ENCODE measurements around the gene RNF4. TPM values are rescaled to one million over a fixed set of nuclear protein-coding genes. Genes with fewer than 3 reads are reported as not detected.

Gene RNF4
- total and polyA plus RNA-seq, 2 experiments from 2014 or later = 63.1 to 66.5 TPM

DNA sequence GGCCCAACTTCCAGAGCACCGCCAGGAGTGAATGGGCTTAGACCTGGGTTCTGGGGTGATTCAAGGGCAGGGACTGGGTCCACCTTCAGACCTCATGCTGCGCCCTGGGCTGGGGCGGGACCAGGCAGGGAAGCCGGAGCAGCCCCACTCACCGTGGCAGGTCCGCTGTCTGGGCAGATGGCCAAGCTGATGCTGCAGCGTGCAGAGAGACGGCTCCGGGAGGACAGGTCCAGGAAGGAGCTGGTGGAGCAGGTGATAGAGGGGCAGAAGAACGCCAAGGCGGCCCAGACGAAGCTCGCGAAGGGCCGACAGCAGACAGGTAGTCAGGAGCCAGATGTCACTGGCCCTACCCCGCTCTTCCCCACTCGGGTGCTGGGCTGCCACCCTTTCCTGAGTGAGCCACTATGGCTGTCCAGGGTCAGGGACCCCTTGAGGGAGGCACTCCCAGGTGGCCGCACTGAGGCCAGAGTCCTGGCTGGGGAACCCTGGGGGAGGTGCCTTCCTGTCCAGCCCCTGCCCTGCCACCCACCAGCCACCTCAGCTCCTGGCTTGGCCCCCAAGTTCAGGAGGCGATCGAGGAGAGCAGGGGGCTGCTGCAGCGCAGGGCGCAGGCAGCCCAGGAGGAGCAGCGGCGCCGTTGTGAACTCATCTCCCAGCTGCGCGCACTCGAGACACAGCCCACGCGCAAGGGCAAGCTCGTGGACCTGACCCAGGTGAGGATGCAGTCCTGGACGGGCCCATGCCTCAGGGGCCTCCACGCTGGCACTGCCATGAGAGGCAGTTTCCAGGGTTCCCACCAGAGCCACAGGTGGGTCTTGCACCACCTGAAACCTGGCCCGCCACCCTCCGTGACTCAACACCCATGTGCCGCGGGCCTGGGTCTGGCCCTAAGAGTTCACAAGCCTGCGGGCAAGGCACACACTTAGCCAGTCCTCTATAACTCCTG, 10.1 kb upstream of the RNF4 start:
- Histone ChIP-seq H3K9ac (no peak overlapping the region), H3K9me3 (ENCODE audit: low read depth) (no peaks in the 10 kb centered on the region), H3K36me3 (ENCODE audit: low read depth) (no peaks in the 10 kb centered on the region), H3K79me2 (ENCODE audit: insufficient read depth) (no peaks in the 10 kb centered on the region), H3K4me2 (ENCODE audit: unreplicated experiment) (no peak overlapping the region), H3F3A (ENCODE audit: insufficient read depth) (no peaks in the 10 kb centered on the region), H3K9me2 (ENCODE audit: insufficient read depth) (no peaks in the 10 kb centered on the region), H3K27ac (no peak overlapping the region), H3K27me3 (replicated peaks; ENCODE audit: insufficient read depth) (no peaks in the 10 kb centered on the region), H3K4me1 (ENCODE audit: insufficient read depth) (no peaks in the 10 kb centered on the region), H3K4me3 (no peak overlapping the region), H4K20me1 (ENCODE audit: insufficient read depth) (no peaks in the 10 kb centered on the region), H2AFZ (no peak overlapping the region)
- WGBS, 2 experiments (ENCODE audit: low coverage in 1 of 2, low lambda C conversion rate in 2 of 2, missing lambda C conversion rate in 2 of 2) = 76 to 78% methylated on average over 33 to 38 of the region's 38 CpGs
- DNase-seq = no peak
- TF ChIP-seq EZH2 (IDR thresholded peaks at IDR 0.05; ENCODE audit: insufficient read depth, poor library complexity, severe bottlenecking) = no peak
- TF ChIP-seq EZH2phosphoT487 (IDR thresholded peaks at IDR 0.05; ENCODE audit: insufficient read depth, low read depth) = no peak
- in situ Hi-C loops (cut with MboI) = no loop called here

GRCh38 chr4:2459589-2460349, 9.1 kb upstream of the RNF4 start:
- H4K20me1 ChIP-seq (ENCODE audit: insufficient read depth) = no peaks in the 10 kb centered on the region
- H3K9ac ChIP-seq = no peak overlapping the region
- H2AFZ ChIP-seq = no peak overlapping the region
- TF ChIP-seq EZH2 (IDR thresholded peaks at IDR 0.05; ENCODE audit: insufficient read depth, poor library complexity, severe bottlenecking) = no peak
- TF ChIP-seq EZH2phosphoT487 (IDR thresholded peaks at IDR 0.05; ENCODE audit: insufficient read depth, low read depth) = no peak
- no peaks in the 10 kb centered on the region for H3K27me3 ChIP-seq (replicated peaks; ENCODE audit: insufficient read depth)
- no peak overlapping the region for H3K27ac ChIP-seq
- WGBS, 2 experiments (ENCODE audit: low coverage in 1 of 2, low lambda C conversion rate in 2 of 2, missing lambda C conversion rate in 2 of 2) = 75 to 82% methylated on average over 15 to 19 of the region's 19 CpGs
- DNase-seq = no peak
- in situ Hi-C loops (cut with MboI) = no loop called here
- no peaks in the 10 kb centered on the region for H3K79me2 ChIP-seq (ENCODE audit: insufficient read depth)
- no peaks in the 10 kb centered on the region for H3K9me2 ChIP-seq (ENCODE audit: insufficient read depth)
- H3F3A ChIP-seq (ENCODE audit: insufficient read depth) = no peaks in the 10 kb centered on the region
- H3K9me3 ChIP-seq (ENCODE audit: low read depth) = no peaks in the 10 kb centered on the region
- no peak overlapping the region for H3K4me2 ChIP-seq (ENCODE audit: unreplicated experiment)
- no peak overlapping the region for H3K4me3 ChIP-seq
- H3K4me1 ChIP-seq (ENCODE audit: insufficient read depth) = no peaks in the 10 kb centered on the region
- H3K36me3 ChIP-seq (ENCODE audit: low read depth) = no peaks in the 10 kb centered on the region

DNA sequence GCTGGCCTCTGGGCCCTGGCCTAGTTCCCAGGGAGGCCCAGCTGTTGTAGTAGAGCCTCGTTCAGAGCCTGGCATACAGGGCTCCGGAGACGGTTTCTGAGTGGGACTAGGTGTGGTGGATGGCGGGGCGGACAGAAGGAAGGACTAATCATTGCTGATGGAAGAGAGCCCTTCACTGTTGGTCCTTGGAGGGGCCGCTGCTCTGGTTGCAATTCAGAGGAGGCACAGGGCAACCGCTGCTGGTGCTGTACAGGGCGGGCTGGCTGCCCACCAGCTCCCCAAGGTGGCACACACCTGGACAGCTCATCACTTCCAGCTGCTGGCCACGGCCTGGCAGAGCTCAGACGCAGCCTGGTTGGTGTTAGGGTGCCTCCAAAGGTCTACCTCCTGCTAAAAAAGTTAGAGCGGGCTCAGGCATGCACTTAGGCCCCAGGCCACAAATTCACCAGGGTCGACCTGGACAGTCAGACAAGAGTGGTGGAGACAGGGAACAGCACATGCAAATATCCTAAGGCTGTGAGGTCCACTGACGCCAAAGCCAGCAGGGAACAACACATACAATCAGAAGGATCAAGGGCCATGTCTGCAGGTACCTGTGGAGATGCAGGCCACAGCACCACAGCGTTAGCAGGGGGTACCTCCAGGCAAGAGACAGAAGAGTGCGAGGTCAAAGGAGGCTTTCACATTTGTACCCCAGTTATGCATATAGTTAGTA, 7.5 kb upstream of the RNF4 start:
- Histone ChIP-seq H3K4me1 (ENCODE audit: insufficient read depth) (no peaks in the 10 kb centered on the region), H3K27ac (no peak overlapping the region), H3F3A (ENCODE audit: insufficient read depth) (no peaks in the 10 kb centered on the region), H2AFZ (no peak overlapping the region), H4K20me1 (ENCODE audit: insufficient read depth) (no peaks in the 10 kb centered on the region), H3K9ac (no peak overlapping the region), H3K79me2 (ENCODE audit: insufficient read depth) (0 out of 2 replicates have a peak, but pooled peaks cover 1% of the 10 kb centered on the region), H3K9me2 (ENCODE audit: insufficient read depth) (no peaks in the 10 kb centered on the region), H3K27me3 (replicated peaks; ENCODE audit: insufficient read depth) (no peaks in the 10 kb centered on the region), H3K4me3 (no peak overlapping the region), H3K9me3 (ENCODE audit: low read depth) (no peaks in the 10 kb centered on the region), H3K4me2 (ENCODE audit: unreplicated experiment) (no peak overlapping the region), H3K36me3 (ENCODE audit: low read depth) (no peaks in the 10 kb centered on the region)
- WGBS, 2 experiments (ENCODE audit: low coverage in 1 of 2, low lambda C conversion rate in 2 of 2, missing lambda C conversion rate in 2 of 2) = 89% methylated on average over 15 of the region's 15 CpGs
- in situ Hi-C loops (cut with MboI) = no loop called here
- no peak for DNase-seq
- TF ChIP-seq EZH2 (IDR thresholded peaks at IDR 0.05; ENCODE audit: insufficient read depth, poor library complexity, severe bottlenecking) = no peak
- no peak for TF ChIP-seq EZH2phosphoT487 (IDR thresholded peaks at IDR 0.05; ENCODE audit: insufficient read depth, low read depth)

All from GM23248 (cell line).